Body of pancreas (tissue), 4 donors: Measurements from ENCODE around the gene APLF.

ENCODE experiments used
- CTCF ChIP-seq, 7 experiments: fragments of 450-650 bp in 4 of 7; fragments of 200-600 bp in 3 of 7; sonication (generic) in 3 of 7; IDR thresholded peaks; one replicate each; pipeline ENCODE4 v1.5.1; 2016 to 2019; ENCODE audit warnings: antibody characterized with exemption in 7 of 7
- POLR2A ChIP-seq, 3 donors: fragments of 450-650 bp; IDR thresholded peaks; one replicate each; pipeline ENCODE4 v1.6.1; 2016; ENCODE audit warnings: antibody characterized with exemption in 3 of 3, mild to moderate bottlenecking in 2 of 3

DNA sequence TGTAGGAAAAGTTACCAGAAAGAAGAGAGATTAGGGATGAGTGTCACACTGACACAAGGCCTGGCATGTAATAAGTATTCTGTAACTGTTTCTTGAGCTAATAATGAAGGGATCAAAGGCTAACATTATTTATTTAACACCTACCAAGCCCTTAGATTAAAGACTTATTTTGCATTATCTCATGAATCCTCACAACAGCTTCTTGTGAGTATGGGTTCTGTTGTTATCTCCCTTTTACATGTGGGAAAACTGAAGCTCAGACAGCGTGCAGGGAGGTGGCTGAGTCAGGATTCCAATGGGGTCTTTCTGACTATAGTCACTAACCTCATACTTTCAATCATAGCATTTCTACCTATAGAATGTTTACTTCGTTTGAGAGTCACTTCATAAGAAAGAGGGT, 97.0 kb downstream of the APLF start:
- TF ChIP-seq CTCF (IDR thresholded peaks at IDR 0.05) (no peak), POLR2A (IDR thresholded peaks at IDR 0.05) (no peak)
